ELF-1 (cell line): Measurements from ENCODE around the gene SLC8A2.
A peak's percentile ranks its signal among the peaks of the same experiment; 100 is the strongest.

Experiments used
- DNase-seq: peaks from one replicate; pipeline ENCODE4 v3.0.0-alpha.2; 2016; ENCODE audit warnings: low read depth, low spot score

The SLC8A2 gene

DNA sequence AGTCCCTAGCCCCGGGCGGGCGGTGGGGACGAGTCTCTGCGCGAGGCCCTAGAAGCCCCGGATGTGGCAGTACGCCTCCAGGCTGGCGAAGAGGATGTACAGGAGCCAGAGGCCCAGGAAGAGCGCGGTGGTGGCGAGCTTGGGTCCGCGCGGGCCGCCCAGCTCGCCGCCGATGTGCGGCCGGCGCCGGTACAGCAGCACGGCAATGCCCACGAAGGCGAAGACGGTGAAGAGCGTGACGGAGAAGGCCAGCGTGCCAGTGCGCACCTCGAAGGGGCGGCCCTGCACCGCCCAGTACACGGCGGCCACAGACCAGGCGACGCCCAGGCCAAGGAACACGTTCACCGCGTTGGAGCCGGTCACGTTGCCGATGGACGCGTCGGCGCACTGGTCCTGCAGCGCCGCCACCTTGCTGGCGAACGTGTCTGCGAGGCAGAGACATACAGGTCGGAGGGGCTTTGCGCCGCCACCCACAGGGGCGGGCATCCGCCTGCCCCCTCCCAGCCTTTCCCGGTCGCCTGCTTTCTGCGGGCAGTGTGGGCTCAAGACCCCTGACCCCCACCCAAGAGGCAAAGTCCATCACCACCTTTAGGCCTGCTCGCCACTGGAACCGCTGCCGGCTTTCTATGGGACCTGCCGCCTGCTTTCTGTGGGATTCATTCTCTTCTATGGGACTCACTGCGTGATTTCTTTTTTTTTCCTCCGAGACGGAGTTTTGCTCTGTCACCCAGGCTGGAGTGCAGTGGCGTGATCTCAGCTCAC is 41.5 kb downstream of the SLC8A2 start:
- peak; percentile 78 for DNase-seq

DNA sequence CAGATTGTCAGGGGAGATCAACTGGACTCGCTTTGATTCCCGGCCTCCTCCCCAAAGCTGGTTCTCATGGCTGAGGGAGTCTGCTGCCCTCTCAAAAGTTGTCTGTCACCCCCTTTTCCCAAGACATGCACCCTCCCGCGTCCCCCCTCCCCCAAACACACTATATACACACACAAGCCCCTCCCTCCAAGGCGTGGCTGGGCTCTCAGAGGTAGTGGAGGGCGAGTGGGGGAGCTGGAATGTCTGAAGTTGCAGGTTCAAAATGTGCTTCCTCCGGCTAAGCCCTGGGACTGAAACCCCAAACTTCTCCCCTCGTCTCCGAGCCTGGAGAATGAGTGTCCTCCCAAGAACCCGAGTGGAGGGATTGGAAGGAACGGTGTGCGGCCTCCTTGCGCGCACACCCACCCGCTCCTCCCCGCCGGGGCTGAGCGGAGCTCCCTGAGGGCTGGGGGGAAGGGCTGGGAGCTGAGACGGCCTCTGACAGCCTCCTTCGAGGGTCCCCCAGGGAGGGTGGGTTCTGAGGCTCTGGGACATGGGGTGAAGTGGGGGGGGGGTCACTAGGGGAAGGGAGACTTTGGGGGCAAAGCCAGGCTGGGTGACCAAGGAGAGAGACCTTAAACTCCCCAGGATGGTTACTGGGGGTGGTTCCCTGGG is 42.4 kb downstream of the SLC8A2 start:
- DNase-seq: peak; percentile 28

DNA sequence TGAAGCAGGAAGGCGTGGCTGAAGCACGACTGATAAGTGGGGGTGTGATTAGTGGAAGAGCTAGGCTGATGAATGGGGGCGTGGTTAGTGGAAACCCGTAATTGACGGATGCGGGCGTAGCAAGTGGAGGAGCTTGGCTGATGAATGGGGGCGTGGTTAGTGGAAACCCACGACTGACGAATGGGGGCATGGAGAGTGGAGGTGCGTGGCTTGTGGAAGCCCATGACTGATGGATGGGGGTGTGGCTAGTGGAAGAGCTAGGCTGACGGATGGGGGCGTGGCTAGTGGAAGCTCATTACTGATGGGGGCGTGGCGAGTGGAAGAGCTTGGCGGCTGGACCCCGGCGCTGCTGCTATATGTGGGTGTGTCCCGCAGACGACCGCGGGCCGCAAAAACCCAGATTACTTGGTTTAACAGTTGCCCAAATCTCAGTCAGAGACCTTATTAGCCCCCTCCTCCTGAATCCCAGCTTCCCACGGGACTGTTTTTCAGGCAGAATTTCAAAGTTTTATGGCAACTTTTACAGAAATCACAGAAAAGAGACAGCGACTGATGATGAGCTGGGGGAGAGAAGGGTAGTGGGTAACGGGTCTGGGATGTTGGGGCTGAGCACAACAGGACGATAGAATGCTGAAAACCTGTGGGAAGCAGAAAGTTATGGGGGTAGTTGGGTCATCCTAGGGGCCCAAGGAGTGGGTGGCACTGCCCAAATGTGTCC is 43.4 kb downstream of the SLC8A2 start:
- DNase-seq: peak; percentile 99

DNA sequence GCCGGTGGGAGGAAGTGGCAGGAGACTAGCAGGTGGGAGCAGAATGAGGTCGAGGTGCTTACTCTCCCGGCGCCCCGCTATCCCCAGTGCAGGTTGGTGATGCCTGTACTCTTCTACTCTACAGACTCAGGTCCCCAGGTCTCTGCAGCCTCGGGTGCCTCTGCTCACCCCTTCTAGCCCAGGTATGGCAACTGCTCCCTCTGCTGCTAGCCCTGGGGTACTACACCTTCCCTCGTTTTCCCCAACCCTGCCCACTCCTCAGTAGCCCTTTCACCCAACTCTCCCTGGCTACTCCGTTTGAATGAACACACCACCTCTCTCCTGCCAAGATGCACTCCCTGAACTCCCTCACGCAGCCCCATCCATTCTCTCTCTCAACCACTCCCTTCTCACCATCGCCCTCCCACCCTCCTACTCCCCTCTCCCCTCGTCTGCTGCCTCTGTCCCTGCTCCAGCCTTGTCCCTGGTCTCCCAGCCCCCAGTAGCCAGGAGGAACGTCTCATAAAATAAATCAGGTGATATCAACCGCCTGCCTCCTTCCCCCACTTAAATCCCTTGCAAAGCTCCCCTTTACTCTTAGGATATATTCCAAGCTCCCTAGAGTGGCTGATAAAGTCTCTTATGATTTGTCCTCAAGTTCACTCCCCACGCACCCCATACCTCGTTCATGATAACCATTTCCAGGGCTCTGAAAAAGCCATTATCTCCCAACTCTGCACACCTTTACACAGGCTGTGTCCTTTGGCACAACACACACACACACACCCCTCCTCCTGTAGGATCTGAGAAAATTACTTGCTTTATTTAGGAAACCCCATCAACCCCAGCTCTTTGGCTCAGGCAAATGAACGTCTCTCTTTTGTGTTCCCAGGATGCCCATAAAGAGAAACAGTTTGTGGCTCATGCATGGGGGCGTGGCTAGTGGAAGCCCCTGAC is 44.2 kb downstream of the SLC8A2 start:
- peak; percentile 97 for DNase-seq

DNA sequence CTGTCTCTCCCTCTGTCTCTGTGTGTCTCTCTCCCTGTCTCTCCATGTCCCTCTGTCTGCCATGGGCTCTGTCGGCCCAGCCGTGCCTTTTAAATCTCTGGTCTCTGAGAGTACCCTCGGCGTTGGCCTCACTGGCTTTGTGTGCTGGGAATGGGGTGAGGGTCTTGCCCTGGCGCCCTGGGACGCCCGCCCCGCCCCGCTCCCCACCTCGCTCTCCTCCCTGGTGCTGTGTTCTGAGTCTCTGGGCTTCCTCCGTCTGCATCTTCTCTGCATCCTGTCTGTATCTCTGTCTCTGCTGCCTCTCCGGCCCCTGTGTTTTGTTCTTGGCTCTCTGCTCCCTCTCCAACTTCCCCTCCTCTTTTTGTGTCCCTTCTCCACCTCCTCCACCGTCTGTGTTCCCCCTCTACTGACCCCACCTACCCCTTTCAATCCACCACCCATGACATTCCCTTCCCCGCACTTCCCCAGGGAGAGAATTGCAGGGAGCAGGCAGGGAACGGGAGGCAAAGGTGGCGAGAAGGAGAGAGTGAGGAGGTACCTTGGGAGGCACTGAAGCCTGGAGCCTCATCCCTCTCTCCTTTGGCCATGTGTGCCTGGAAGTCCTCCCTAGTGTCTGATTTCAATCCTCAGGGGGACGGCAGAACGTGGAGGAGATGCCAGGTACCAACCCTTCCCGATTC is 48.4 kb downstream of the SLC8A2 start:
- DNase-seq: no peak

DNA sequence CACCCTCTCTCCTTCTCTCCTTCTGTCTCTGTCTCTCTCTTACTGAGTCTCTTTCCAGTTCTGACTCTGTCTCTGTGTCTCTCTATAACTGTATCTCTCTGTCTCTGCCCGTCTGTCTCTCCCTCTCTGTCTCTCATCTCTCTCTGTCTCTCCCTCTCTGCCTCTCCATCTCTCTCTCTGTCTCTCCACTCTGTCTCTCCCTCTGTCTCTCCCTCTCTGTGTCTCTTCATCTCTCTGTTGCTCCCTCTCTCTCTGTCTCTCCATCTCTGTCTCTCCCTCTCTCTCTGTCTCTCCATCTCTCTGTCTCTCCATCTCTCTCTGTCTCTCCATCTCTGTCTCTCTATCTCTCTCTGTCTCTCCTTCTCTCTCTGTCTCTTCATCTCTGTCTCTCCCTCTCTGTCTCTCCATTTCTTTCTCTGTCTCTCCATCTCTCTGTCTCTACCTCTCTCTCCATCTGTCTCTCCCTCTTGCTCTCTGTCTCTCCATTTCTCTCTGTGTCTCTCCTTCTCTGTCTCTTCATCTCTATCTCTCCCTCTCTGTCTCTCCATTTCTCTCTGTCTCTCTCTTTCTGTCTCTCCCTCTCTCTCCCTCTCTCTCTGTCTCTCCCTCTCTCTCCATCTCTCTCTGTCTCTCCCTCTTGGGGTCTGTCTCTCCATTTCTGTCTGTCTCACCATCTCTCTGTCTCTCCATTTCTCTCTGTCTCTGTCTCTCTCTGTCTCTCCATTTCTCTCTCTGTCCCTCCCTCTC is 49.1 kb downstream of the SLC8A2 start:
- no peak for DNase-seq

DNA sequence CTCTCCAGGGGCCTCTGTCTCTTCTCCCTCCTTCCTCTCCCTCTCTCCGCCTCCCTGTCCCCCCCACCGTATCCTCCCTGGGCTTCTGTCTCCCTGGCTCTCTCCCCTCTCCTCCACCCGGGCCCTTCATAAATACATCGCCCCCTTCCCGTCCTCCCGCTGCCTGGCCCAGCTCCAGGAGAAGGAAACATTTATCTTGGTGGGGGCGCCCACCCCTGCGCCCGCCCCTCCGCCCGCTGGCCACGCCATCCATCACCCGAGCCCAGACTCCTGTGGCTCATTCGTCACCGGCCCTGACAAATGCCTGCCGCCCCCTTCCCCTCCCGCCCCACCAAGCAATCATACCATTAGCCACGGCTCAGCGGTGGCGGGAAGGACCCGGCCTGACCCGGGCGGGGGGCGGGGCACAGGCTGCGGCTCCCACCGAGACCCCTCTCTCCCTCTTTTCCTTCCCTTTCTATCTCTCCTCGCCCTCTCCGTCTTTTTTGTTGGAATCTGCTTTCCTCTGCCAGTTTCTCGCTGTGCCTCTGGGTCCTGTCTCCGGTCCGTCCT is 49.8 kb downstream of the SLC8A2 start:
- peak; percentile 80 for DNase-seq

DNA sequence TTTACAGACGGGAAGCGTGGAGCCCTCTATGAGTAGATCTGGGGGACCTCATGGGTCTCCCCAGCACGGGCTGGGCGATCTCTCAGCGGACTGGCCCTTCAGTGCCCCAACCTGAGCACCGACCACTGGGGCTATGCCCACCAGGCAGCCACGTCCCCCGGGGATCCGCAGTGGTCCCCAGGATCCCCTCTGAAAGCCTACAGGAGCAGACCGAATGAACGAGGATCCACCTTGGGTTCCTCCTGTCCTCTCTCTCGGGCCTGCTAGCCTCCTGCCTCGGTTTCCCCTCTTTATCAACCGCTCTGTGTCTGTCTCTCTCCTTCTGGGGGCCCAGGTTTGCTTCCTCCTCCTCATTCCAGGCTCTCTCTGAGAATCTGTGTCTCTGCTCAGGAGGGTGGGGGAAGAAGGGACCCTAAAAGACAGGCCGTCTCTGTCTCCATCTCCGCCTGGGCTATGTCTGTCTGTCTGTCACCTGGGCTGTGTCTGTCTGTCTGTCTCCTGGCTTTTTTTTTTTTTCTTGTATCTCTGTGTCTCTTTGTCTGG is 50.4 kb downstream of the SLC8A2 start:
- peak; percentile 15 for DNase-seq

DNA sequence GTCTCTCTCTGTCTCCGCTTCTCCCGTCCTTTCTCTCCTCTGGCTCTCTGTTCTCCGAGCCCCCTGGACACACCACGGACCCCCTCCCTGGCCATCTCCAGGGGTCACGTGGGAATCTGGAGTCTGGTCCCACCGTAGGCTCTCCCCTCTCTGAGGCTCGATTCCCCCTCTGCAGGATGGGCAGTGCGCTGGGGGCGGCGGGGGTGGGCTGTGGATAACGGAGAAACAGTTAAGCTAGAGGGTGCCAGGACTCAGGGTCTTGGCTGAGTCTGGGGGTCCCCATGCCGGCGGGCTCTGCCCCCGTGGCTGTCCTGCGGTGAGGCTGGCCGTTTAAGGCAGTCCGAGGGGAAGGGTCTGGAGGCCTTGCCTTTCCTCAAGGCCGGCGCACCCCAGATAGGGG is 51.9 kb downstream of the SLC8A2 start:
- peak; percentile 26 for DNase-seq

DNA sequence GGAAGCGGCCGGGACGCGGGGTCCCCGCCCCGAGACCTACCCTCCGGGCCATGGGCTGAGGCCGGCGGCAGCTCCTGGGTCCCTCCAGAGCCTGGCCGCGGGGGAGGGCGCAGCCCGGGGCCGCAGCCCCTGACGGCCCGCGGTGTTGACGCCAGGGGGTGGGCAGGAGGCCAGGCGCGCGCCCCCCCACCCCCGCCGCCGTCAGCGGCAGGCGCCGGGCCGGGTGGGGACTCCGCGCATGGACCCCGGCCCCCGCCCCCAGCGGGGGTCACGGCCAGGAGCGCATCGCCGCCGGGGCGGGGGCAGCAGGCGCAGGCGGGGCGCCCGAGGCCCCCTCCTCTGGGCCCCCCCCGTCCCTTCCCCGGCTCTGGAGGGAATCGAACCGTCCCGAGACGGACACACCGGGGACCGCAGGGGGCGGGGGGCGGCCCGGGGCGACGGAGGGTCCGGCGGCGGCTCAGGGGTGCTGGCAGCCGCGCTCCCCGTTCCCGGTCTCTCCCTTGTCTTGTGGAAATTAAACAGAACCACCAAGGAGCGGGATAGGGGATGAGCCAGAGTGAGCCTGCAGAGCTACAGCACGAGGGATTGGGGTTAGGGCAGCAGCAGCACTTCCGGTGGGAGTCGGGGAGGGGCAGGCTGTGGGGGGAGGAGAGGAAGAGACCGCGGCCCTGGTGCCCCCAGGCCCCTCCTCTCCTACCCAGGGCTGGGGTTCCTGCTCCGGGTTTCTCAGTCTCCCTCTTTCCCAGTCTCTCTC is 52.5 kb downstream of the SLC8A2 start, which contains the start of gene MEIS3:
Gene MEIS3, minus strand, starts transcription at position 498 of the 754 bp plus-strand sequence. Its CDS starts 446 bp downstream, at position 52.
- DNase-seq: peak; percentile 82

DNA sequence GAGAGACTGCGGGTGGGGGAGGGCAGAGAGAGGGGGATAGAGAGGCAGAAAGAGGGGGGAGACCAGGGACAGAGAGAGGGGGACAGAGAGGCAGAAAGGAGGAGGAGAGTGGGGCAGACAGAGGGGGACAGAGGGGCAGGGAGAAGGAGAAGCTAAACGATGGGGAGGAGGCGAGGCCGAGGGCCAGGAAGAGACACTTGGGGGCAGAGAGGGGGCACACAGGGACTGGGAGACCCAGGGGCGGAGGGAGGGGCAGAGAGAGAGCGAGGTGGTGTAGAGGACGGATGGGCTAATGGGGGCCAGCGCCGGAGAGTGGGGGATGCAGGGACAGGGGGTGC is 53.0 kb downstream of the SLC8A2 start:
- DNase-seq: no peak

DNA sequence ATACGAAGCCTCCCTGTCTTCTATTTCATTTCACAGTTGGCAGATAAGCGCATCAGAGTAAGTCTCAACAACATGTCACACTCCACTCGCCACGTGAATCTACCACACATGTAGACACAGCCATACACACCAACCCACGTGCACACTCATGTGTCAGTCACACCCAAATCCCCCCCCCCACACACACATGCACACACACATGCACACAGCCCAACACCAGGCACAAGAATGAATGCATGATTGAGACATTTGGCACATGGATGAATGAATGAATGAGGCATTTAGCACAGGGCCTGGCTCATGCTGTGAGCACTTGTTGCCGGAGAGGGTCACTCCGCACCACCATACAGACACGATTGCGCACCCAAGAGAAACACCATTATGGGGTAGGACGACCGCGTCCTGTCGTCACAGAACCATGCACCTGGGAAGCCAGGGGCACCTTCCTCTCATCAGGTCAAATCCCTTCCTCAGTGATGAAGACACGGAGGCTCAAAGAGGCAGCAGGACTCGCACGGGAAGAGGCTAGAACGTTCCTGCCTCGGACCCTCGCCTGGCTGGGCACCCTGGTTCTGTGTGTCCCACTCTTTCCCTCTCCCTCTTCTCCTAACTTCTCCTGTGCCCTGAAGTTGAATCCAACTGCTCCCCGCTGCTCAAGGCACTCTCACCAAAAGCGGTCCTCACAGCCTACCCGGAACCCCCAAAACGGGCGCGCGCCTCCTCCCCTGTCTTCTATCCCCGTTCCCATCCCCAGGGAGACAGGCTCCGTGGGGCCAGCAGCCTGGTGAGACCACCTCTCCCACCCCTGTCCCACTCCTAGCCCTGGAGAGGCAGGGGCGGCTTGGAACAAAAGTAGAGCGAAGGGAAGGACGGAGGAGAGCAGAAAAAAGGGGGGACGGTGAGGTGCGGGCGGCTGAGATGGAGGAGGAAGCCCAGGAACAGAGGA is 53.7 kb downstream of the SLC8A2 start:
- DNase-seq: no peak

DNA sequence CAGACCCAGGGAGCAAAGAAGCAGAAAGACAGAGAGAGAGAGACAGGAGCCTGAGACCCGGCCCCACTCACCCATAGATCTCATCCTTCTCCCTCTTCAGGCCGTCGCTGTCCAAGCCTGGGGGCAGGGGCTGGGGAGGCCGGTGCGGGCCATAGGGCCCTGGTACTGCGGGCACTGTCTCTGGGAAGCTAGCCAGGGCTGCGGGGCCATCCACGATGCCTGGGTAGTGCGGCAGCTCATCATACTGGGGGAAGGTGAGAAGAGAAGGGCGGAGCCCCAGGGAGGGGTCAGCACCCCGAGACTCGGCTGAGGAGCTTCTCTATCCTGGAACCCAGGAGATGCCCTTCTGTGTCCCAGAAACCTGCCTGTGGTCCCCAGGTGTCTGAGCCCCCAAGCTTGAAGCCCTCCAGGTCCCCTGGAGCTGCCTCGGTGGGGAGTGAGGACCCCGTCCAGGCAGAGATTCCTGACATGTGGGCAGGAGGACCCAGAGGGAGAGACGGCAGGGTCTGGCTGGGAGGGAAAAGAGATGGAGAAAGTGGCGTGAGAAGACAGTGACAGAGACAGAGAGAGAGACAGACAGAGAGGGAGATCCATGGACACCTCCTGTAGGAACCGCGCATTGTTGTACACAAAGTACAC is 54.5 kb downstream of the SLC8A2 start:
- DNase-seq: no peak

DNA sequence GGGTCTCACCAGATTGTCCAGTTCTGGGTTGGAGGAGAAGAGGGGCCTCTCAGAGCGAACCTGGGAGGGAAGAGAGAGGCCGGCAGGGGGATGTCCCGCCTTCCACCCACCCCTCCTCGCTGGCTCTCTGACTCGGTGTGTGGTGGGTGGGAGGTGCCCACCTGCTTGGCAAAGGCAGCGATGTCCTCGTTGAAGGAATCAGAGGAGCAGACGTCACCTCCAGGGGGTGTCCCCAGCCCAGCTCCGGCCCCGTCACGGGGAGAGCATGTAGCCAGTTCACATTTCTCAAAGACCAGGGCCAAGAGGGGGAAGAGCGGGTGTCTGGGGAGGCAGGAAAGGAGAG is 55.1 kb downstream of the SLC8A2 start:
- DNase-seq: no peak

DNA sequence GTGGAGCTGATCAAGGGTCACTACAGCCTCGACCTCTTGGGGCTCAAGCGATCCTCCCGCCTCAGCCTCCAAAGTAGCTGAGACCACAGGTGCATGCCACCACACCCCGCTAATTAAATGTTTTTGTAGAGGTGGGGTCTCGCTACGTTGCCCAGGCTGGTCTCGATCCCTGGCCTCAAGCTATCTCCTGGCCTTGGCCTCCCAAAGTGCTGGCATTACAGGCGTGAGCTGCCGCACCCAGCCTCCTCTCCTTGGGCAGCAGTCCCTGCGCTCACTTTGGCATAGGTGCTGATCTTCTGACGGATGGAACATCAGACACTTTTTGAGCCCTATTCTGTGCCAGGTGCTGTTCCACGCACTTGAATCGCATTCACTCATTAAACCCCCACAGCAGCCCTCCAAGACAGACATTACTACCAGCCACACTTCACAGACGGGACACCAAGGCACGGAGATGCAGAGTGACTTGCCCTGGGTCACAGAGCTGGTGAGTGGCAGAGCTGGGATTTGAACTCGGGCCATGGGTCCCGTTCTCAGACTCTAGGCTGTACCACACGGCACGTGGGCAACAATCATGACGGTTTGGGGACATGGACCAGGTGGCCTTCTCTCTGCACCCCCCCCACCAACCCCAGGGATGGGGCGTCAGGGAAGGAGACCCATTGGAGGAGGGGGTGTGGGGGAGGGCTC is 55.6 kb downstream of the SLC8A2 start:
- DNase-seq: no peak

DNA sequence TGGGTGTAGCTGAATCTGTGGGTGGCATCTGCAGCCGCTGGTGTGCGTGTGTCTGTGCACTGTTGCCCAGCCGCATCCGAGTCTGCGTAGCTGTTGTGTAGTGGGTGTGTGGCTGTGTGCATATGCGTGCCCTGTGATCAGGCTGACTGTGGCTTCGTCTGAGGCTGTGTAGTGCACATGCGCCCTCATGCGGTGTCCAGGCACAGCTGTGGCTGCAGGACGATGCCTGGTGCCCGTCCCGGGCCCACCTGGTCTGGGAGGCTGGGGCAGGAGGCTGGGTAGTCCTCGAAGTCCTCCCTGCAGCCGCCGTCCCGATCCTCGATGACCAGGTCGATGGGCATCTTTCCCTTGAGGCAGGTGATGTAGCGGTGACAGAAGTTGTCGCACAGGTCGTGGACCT is 57.2 kb downstream of the SLC8A2 start:
- peak; percentile 54 for DNase-seq

DNA sequence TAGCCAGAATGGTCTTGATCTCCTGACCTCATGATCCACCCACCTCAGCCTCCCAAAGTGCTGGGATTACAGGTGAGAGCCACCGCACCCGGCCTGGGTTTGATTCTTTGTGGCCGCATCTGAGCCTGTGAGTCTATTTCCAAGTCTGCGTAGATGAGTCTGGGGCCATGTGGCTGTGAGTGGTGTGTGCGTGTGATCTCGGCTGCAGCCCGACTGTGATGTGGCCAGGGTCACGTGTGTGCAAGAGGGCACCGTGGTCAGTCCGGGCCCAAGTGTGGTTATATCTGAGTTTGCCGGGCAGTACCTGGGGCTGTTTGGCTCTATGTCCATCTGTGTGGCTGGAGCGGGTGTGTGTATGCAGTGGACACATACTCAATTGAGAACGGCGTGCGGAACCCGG is 57.8 kb downstream of the SLC8A2 start:
- DNase-seq: no peak
